ENCODE results near the gene TSSK3.

TSSK3 gene

GRCh38 chr1:32362474-32363313 is at the start of gene TSSK3, which contains the start of gene FAM229A:
TSS of gene TSSK3 (plus strand) at chr1:32362539. CDS start at chr1:32362702, 163 bp downstream.
TSS of gene FAM229A (minus strand) at chr1:32362485. CDS start at chr1:32362091, 394 bp downstream.
- peak in 1 of 3 experiments; percentile 3 for TF ChIP-seq CTCF (IDR thresholded peaks at IDR 0.05; ENCODE audit: unreplicated experiment in 3 of 3)
- no peaks in the 10 kb centered on the region for H3K9me3 Mint-ChIP-seq
- peaks cover 17% of the 10 kb centered on the region for H3K4me1 Mint-ChIP-seq
- peaks cover 52% of the 10 kb centered on the region for H3K36me3 Mint-ChIP-seq (ENCODE audit: low read depth)
- H3K4me3 Mint-ChIP-seq = peak within 1 kb of the TSS; percentile 57 to 67 (median 60)
- peak within 1 kb of the TSS; percentile 7 to 60 (median 10) for H3K27ac Mint-ChIP-seq
- H3K27me3 Mint-ChIP-seq (ENCODE audit: low read depth) = peaks cover 8% of the 10 kb centered on the region

GRCh38 chr1:32316903-32317277 is 45.4 kb upstream of the TSSK3 start:
- Mint-ChIP-seq H3K4me1 (no peaks in the 10 kb centered on the region), H3K27ac (peak overlapping the region in 1 of 3 experiments; percentile 5), H3K36me3 (ENCODE audit: low read depth) (peaks cover 26% of the 10 kb centered on the region), H3K9me3 (no peaks in the 10 kb centered on the region), H3K4me3 (no peak overlapping the region), H3K27me3 (ENCODE audit: low read depth) (no peaks in the 10 kb centered on the region)
- no peak for TF ChIP-seq CTCF (IDR thresholded peaks at IDR 0.05; ENCODE audit: unreplicated experiment in 3 of 3)

- TF ChIP-seq CTCF (IDR thresholded peaks at IDR 0.05; ENCODE audit: unreplicated experiment in 3 of 3) = no peak
- no peak overlapping the region for H3K27ac Mint-ChIP-seq
- H3K9me3 Mint-ChIP-seq = no peaks in the 10 kb centered on the region
- no peaks in the 10 kb centered on the region for H3K4me1 Mint-ChIP-seq
- no peaks in the 10 kb centered on the region for H3K27me3 Mint-ChIP-seq (ENCODE audit: low read depth)
- peaks cover 30% of the 10 kb centered on the region for H3K36me3 Mint-ChIP-seq (ENCODE audit: low read depth)
- H3K4me3 Mint-ChIP-seq = no peak overlapping the region
Observed at GRCh38 chr1:32318127-32318869, 44.0 kb upstream of the TSSK3 start.

GRCh38 chr1:32321712-32322291 is 40.5 kb upstream of the TSSK3 start:
- H3K9me3 Mint-ChIP-seq = no peaks in the 10 kb centered on the region
- no peaks in the 10 kb centered on the region for H3K4me1 Mint-ChIP-seq
- no peak for TF ChIP-seq CTCF (IDR thresholded peaks at IDR 0.05; ENCODE audit: unreplicated experiment in 3 of 3)
- H3K4me3 Mint-ChIP-seq = no peak overlapping the region
- no peaks in the 10 kb centered on the region for H3K27me3 Mint-ChIP-seq (ENCODE audit: low read depth)
- H3K27ac Mint-ChIP-seq = no peak overlapping the region
- peaks cover 32% of the 10 kb centered on the region for H3K36me3 Mint-ChIP-seq (ENCODE audit: low read depth)

- Mint-ChIP-seq H3K4me1 (peaks cover 6% of the 10 kb centered on the region), H3K9me3 (no peaks in the 10 kb centered on the region), H3K27ac (no peak overlapping the region), H3K36me3 (ENCODE audit: low read depth) (peaks cover 71% of the 10 kb centered on the region), H3K27me3 (ENCODE audit: low read depth) (no peaks in the 10 kb centered on the region), H3K4me3 (no peak overlapping the region)
- TF ChIP-seq CTCF (IDR thresholded peaks at IDR 0.05; ENCODE audit: unreplicated experiment in 3 of 3) = no peak
Observed at GRCh38 chr1:32327204-32327603, 35.1 kb upstream of the TSSK3 start.

All from nephron (organoid).